Stomach (tissue), 4 donors: ENCODE data around the gene C2CD4C.

Experiments used
- CTCF ChIP-seq, 7 experiments: fragments of 450-650 bp in 4 of 7; fragments of 200-600 bp in 3 of 7; sonication (generic) in 3 of 7; IDR thresholded peaks; one replicate each; pipeline ENCODE4 v1.5.1; 2016 to 2019; ENCODE audit warnings: antibody characterized with exemption in 7 of 7, control low read depth in 2 of 7, mild to moderate bottlenecking in 1 of 7
- POLR2AphosphoS5 ChIP-seq, 3 donors: sonication (generic); formaldehyde crosslinking; IDR thresholded peaks; one replicate each; pipeline ENCODE4 v1.6.1; 2016; ENCODE audit warnings: antibody characterized with exemption in 3 of 3

DNA sequence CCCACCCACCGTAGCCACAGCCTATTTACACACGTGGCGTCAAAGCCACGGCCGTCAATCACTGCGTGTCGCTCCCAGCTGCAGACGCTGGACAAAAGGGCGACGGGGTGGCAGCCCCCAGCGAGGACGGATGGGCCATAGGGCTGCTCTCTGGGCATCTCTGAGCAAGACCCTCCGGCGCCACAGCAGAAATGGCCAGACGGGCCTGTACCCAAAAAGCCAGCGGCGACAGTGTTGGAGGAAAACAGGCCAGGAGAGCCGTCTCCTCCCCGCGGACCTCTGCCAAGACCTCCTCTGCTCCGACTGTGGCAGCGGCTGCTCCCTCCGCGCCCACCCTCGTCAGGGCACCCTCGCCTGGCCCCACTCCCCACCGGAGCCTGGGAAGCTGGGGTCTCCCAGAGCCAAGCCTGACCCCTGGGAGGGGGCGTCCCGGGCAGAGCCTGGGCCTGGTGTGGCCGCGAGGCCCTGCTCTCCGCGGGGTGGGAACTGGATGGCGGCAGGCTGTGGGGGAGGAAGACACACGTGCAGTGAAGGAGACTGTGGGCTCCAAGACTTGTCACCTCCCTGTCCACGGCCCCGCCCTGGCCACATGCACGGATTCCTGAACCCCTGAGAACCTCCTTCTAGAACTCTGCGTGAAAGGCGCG lies 2.7 kb downstream of the C2CD4C start:
- TF ChIP-seq POLR2AphosphoS5 (IDR thresholded peaks at IDR 0.05) (no peak), CTCF (IDR thresholded peaks at IDR 0.05) (no peak)
